Measurements from ENCODE around the gene BLOC1S6.

Gene BLOC1S6

GRCh38 chr15:45645026-45645980 lies 58.1 kb downstream of the BLOC1S6 start:
- TF ChIP-seq TAF1 (IDR thresholded peaks at IDR 0.05; ENCODE audit: borderline replicate concordance, insufficient read depth, low read length) (no peak), REST (IDR thresholded peaks at IDR 0.05; ENCODE audit: insufficient read depth in 1 of 2, low read depth in 2 of 2, low read length in 2 of 2) (no peak), POLR2AphosphoS5 (IDR thresholded peaks at IDR 0.05; ENCODE audit: low read depth, low read length) (no peak), SIN3A (IDR thresholded peaks at IDR 0.05; ENCODE audit: borderline replicate concordance, insufficient read depth, low read length) (no peak), FOXP2 (optimal IDR thresholded peaks at IDR 0.05; ENCODE audit: borderline replicate concordance, extremely low read depth, extremely low read length, insufficient read depth) (no peak)

GRCh38 chr15:45646220-45646619 lies 59.0 kb downstream of the BLOC1S6 start:
- TF ChIP-seq POLR2AphosphoS5 (IDR thresholded peaks at IDR 0.05; ENCODE audit: low read depth, low read length) (no peak), SIN3A (IDR thresholded peaks at IDR 0.05; ENCODE audit: borderline replicate concordance, insufficient read depth, low read length) (no peak), REST (IDR thresholded peaks at IDR 0.05; ENCODE audit: insufficient read depth in 1 of 2, low read depth in 2 of 2, low read length in 2 of 2) (no peak), FOXP2 (optimal IDR thresholded peaks at IDR 0.05; ENCODE audit: borderline replicate concordance, extremely low read depth, extremely low read length, insufficient read depth) (no peak), TAF1 (IDR thresholded peaks at IDR 0.05; ENCODE audit: borderline replicate concordance, insufficient read depth, low read length) (no peak)

DNA sequence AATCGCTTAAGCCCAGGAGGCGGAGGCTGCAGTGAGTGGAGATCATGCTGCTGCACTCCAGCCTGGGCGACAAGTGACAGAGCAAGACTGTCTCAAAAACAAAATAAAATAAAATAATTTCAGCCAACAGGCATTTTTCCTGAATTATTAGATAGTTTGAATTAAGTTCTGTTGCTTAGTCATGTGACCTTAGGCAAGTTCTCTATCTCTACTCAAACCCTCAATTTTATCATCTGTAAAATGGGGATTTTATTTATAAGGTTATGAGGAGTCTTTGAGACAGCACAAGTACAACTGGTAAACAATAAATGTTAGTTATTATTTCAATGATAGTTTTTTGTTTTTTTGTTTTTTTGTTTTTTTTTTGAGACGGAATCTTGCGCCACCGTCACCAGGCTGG lies 60.6 kb downstream of the BLOC1S6 start:
- TF ChIP-seq SIN3A (IDR thresholded peaks at IDR 0.05; ENCODE audit: borderline replicate concordance, insufficient read depth, low read length) (no peak), REST (IDR thresholded peaks at IDR 0.05; ENCODE audit: insufficient read depth in 1 of 2, low read depth in 2 of 2, low read length in 2 of 2) (no peak), TAF1 (IDR thresholded peaks at IDR 0.05; ENCODE audit: borderline replicate concordance, insufficient read depth, low read length) (no peak), FOXP2 (optimal IDR thresholded peaks at IDR 0.05; ENCODE audit: borderline replicate concordance, extremely low read depth, extremely low read length, insufficient read depth) (no peak), POLR2AphosphoS5 (IDR thresholded peaks at IDR 0.05; ENCODE audit: low read depth, low read length) (no peak)

GRCh38 chr15:45648521-45649200 lies 61.5 kb downstream of the BLOC1S6 start:
- TF ChIP-seq SIN3A (IDR thresholded peaks at IDR 0.05; ENCODE audit: borderline replicate concordance, insufficient read depth, low read length) (no peak), POLR2AphosphoS5 (IDR thresholded peaks at IDR 0.05; ENCODE audit: low read depth, low read length) (no peak), REST (IDR thresholded peaks at IDR 0.05; ENCODE audit: insufficient read depth in 1 of 2, low read depth in 2 of 2, low read length in 2 of 2) (no peak), FOXP2 (optimal IDR thresholded peaks at IDR 0.05; ENCODE audit: borderline replicate concordance, extremely low read depth, extremely low read length, insufficient read depth) (no peak), TAF1 (IDR thresholded peaks at IDR 0.05; ENCODE audit: borderline replicate concordance, insufficient read depth, low read length) (no peak)

Measured in PFSK-1 (cell line).